ENCODE results near the gene EHHADH. TPM values are rescaled to one million over a fixed set of nuclear protein-coding genes. Genes with fewer than 3 reads are reported as not detected.
A peak's percentile ranks its signal among the peaks of the same experiment; 100 is the strongest.
"Not testable (repeated sequence)": the region's sequence is repeated elsewhere in the genome, so short reads cannot be mapped to it uniquely, and the experiment has no call there.

Gene EHHADH
- total and polyA plus RNA-seq, 2 of the 13 experiments (the other 11 are each of a cell fraction or from before 2014, with no cell fraction given): 14.5 to 38.9 TPM

GRCh38 chr3:185253133-185253532, 716 bp downstream of the EHHADH start (continued):
- TF ChIP-seq PPARG (CRISPR knock-in tag; conservative IDR thresholded peaks at IDR 0.05) (0 out of 2 replicates have a peak, but pooled peaks have one; percentile 17), TCF7 (IDR thresholded peaks at IDR 0.05; ENCODE audit: low read depth) (0 out of 2 replicates have a peak, but pooled peaks have one; percentile 23), HMG20A (CRISPR knock-in tag; IDR thresholded peaks at IDR 0.05; ENCODE audit: borderline replicate concordance) (peak; percentile 28; the same call in 1 of the 2 replicates), PAXIP1 (CRISPR knock-in tag; conservative IDR thresholded peaks at IDR 0.05) (peak; percentile 67), POLR2A (IDR thresholded peaks at IDR 0.05; ENCODE audit: insufficient read depth in 1 of 2, low read depth in 2 of 2, low read length in 2 of 2) (0 out of 4 replicates have a peak, but pooled peaks of 1 of the 2 experiments have one; percentile 28), FOXJ3 (CRISPR knock-in tag; IDR thresholded peaks at IDR 0.05; ENCODE audit: borderline replicate concordance) (peak; percentile 25; the same call in 1 of the 2 replicates), HNF1A (IDR thresholded peaks at IDR 0.05; ENCODE audit: low read depth) (0 out of 2 replicates have a peak, but pooled peaks have one; percentile 19), NCOR1 (IDR thresholded peaks at IDR 0.05; ENCODE audit: borderline replicate concordance, low read length) (peak; percentile 61; the same call in 1 of the 2 replicates), ARID5B (CRISPR knock-in tag; IDR thresholded peaks at IDR 0.05) (peak; percentile 26; the same call in 1 of the 2 replicates), HDAC2 (CRISPR knock-in tag; IDR thresholded peaks at IDR 0.05) (0 out of 2 replicates have a peak, but pooled peaks have one; percentile 29), ASH2L (IDR thresholded peaks at IDR 0.05; ENCODE audit: insufficient read length, low read depth, low read length) (peak; percentile 32), SAP130 (CRISPR knock-in tag; IDR thresholded peaks at IDR 0.05; ENCODE audit: low read depth) (0 out of 2 replicates have a peak, but pooled peaks have one; percentile 9), PATZ1 (CRISPR knock-in tag; IDR thresholded peaks at IDR 0.05) (peak; percentile 46; the same call in 1 of the 2 replicates), HNF4A (CRISPR knock-in tag; IDR thresholded peaks at IDR 0.05) (peak; percentile 88), RBM22 (optimal IDR thresholded peaks at IDR 0.05; ENCODE audit: low read length) (peak; percentile 53)
- not testable (repeated sequence) for TF ChIP-seq HNF1A (CRISPR knock-in tag; IDR thresholded peaks at IDR 0.05; ENCODE audit: borderline replicate concordance)
